Activated CD8-positive, alpha-beta memory T cell treated with anti-CD3 and anti-CD28 coated beads, Interleukin-2, amount 50 U/mL, for 24 hours (primary cell): ENCODE results near the gene POP4.
A peak's percentile ranks its signal among the peaks of the same experiment; 100 is the strongest.
"Not testable (repeated sequence)": the region's sequence is repeated elsewhere in the genome, so short reads cannot be mapped to it uniquely, and the experiment has no call there.

Experiments used
- DNase-seq: peaks from one replicate; pipeline ENCODE4 v3.0.0-alpha.2; 2020; ENCODE audit errors: extremely low read depth

The POP4 gene

DNA sequence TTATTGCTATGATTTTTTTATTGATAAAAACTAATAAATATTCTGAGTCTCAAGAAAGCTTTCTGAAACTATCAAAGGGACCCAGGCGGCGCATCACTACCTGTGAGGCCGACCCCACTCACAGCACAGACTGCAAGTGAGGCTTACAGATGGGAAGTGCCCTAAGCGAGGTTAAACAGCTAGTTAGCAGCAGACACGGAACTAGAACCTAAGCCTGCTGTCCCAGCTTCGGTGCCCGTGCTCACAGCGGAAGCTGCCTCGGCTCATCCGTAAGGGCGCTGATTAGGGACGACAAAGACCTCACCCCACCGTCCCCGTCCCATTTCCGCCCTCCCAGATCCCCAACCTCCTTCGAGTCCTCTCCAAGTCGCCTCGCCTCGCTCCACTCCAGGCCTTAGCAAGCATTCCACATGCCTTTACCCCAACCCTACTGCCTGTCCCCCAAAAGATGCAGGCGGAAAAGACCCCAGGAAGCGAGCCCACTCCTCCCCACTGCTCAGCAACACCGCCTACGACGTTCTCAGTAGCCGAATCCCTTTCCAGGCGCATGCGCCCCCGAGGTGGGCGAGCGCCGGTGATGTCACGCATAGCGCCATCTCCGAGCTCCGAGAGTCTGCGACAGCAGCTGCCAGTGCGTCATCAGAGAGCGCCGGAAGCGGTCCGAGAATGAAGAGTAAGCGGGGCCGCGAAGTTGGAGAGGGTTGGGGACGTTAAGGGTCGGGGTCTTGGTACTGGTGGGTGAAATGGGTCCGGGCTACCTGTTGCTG lies at the start of gene POP4:
Gene POP4, plus strand, starts transcription at position 631 of the 767 bp plus-strand sequence. Its CDS starts 36 bp downstream, at position 667.
- DNase-seq, result peak; percentile 95

GRCh38 chr19:29559110-29559509 lies 47.0 kb upstream of the POP4 start:
- not testable (repeated sequence) for DNase-seq

- no peak for DNase-seq
These were observed 46.3 kb upstream of the POP4 start for GRCh38 chr19:29559743-29560142.

GRCh38 chr19:29560313-29561075 lies 45.6 kb upstream of the POP4 start:
- DNase-seq, result no peak

DNA sequence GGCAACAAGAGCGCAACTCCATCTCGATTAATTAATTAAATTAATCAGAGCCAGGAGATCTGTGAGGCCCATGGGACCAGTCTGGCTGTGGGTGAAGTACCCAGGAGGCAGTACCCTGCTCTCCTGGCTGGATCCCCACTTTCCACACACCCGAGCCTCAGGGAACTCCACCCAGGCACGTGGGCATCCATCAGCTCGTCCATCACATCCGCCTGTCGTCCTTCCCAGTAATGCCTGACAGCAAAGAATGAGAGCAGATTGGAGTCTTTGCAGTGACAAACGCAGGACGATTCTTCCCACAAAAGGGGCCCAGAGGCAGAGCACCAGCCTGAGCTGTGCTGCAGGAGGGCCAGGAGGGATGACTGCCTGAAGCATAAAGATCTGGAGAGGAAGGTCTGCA lies 44.5 kb upstream of the POP4 start:
- DNase-seq, result no peak

GRCh38 chr19:29562299-29563297 lies 43.5 kb upstream of the POP4 start:
- DNase-seq, result no peak

DNA sequence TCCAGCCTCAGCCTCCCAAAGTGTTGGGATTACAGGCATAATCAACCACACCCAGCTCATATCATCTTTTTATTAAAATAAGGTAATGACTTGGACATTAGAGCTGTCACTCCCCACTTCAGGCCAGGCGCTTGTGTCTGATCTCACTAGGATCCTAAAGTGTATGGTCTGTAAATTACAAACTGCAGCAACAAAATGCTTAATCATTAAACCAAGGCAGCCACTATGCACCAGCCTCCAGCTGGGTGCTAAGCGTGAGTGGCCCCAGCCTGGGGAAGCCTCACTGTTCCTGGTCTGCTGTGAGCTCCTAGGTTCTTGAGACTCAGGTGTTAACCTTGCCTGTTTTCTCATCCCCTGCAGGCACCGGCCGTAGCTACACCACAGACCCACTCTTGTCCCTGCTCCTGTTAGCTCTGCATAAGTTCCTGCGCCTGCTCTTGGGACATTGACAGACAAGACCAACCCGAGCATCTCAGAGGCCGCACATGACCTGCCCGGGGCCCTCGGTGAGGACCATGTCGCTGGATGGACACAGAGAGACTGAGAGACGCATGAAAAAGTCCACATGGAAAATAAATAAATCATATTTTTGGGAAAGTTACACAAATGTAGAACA lies 42.5 kb upstream of the POP4 start:
- no peak for DNase-seq

GRCh38 chr19:29564574-29565005 lies 41.5 kb upstream of the POP4 start:
- no peak for DNase-seq

GRCh38 chr19:29565171-29565570 lies 40.9 kb upstream of the POP4 start:
- no peak for DNase-seq

- no peak for DNase-seq
These were observed 39.5 kb upstream of the POP4 start for GRCh38 chr19:29566496-29567054.

GRCh38 chr19:29567366-29567915 lies 38.6 kb upstream of the POP4 start:
- no peak for DNase-seq

GRCh38 chr19:29568036-29569025 lies 37.8 kb upstream of the POP4 start:
- DNase-seq, result no peak

- no peak for DNase-seq
These were observed 36.8 kb upstream of the POP4 start for GRCh38 chr19:29569038-29569911.

DNA sequence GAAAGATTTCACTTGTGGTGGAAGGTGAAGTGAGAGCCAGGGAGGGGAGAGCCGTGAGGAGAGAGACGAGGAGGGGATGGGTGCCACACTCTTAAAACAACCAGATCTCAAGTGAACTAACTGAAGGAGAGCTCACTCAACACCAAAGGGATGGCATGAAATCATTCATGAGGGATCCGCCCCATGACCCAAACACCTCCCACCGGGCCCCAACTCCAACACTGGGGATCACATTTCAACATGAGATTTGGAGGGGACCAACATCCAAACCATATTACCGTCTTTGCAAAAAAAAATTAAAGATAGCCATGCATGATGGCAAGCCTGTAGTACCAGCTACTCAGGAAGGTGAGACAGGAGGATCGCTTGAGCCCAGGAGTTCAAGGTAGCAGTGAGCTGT lies 34.9 kb upstream of the POP4 start:
- no peak for DNase-seq

DNA sequence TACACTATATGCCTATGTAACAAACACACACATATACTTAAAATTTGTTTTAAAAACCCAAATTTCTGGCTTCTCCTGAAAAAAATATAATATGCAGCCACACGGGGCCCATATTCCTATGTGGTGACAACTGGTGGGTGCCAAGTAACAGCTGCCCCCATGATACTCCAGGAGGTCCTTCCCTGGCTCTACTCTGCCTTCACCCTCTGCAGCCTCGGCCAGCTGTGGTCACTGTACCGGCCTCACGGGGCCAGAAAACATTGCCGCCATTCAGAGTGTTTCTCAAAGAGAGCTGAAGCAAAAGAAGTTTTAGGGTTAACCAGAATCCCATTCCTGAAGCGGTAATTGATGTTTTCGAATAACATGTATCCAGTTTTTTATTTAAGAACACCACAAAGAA lies 32.6 kb upstream of the POP4 start:
- no peak for DNase-seq

- no peak for DNase-seq
These were observed 31.6 kb upstream of the POP4 start for GRCh38 chr19:29574510-29574909.

- DNase-seq, result no peak
These were observed 30.0 kb upstream of the POP4 start for GRCh38 chr19:29576046-29576606.
